Measurements from ENCODE around the gene PSPH.
"Not testable (repeated sequence)": the region's sequence is repeated elsewhere in the genome, so short reads cannot be mapped to it uniquely, and the experiment has no call there.

PSPH gene

GRCh38 chr7:56051339-56052191, at the start of gene PSPH, which contains the start of gene CCT6A:
TSS of gene PSPH (minus strand) at chr7:56051444. CDS start at chr7:56021212, 30,232 bp downstream.
TSS of gene CCT6A (plus strand) at chr7:56051765. CDS start at chr7:56051849, 84 bp downstream.
- peak; percentile 99 for DNase-seq (ENCODE audit: low read depth)
- peak within 1 kb of the TSS; percentile 93 for H3K4me3 ChIP-seq (replicated peaks; ENCODE audit: low read depth, low read length)
- TF ChIP-seq CTCF (IDR thresholded peaks at IDR 0.05; ENCODE audit: low read length, missing control alignments), result no peak

GRCh38 chr7:56099653-56100052, 48.4 kb upstream of the PSPH start:
- no peak for DNase-seq (ENCODE audit: low read depth)
- no peak for TF ChIP-seq CTCF (IDR thresholded peaks at IDR 0.05; ENCODE audit: low read length, missing control alignments)

GRCh38 chr7:56098187-56099008, 47.2 kb upstream of the PSPH start:
- H3K4me3 ChIP-seq (replicated peaks; ENCODE audit: low read depth, low read length); DNase-seq (ENCODE audit: low read depth): not testable (repeated sequence)

More at GRCh38 chr7:56099653-56100052, 48.4 kb upstream of the PSPH start:
- no peak overlapping the region for H3K4me3 ChIP-seq (replicated peaks; ENCODE audit: low read depth, low read length)

GRCh38 chr7:56097700-56098099, 46.5 kb upstream of the PSPH start:
- TF ChIP-seq CTCF (IDR thresholded peaks at IDR 0.05; ENCODE audit: low read length, missing control alignments), result no peak
- peak; percentile 80 for DNase-seq (ENCODE audit: low read depth)
- no peak overlapping the region for H3K4me3 ChIP-seq (replicated peaks; ENCODE audit: low read depth, low read length)

GRCh38 chr7:56092789-56093531, 41.7 kb upstream of the PSPH start, which contains the start of gene PHKG1:
TSS of gene PHKG1 (minus strand) at chr7:56092952. CDS start at chr7:56088941, 4,011 bp downstream.
- no peak within 1 kb of the TSS for H3K4me3 ChIP-seq (replicated peaks; ENCODE audit: low read depth, low read length)
- peak; percentile 87 for DNase-seq (ENCODE audit: low read depth)
- peak; percentile 69 for TF ChIP-seq CTCF (IDR thresholded peaks at IDR 0.05; ENCODE audit: low read length, missing control alignments)

GRCh38 chr7:56092388-56092787, 41.1 kb upstream of the PSPH start:
- not testable (repeated sequence) for DNase-seq (ENCODE audit: low read depth); H3K4me3 ChIP-seq (replicated peaks; ENCODE audit: low read depth, low read length)

GRCh38 chr7:56091591-56091990, 40.3 kb upstream of the PSPH start:
- DNase-seq (ENCODE audit: low read depth), result no peak
- TF ChIP-seq CTCF (IDR thresholded peaks at IDR 0.05; ENCODE audit: low read length, missing control alignments), result no peak
- no peak overlapping the region for H3K4me3 ChIP-seq (replicated peaks; ENCODE audit: low read depth, low read length)
